OCI-LY3 (cell line): Measurements from ENCODE around the gene EWSR1.
"Not testable (repeated sequence)": the region's sequence is repeated elsewhere in the genome, so short reads cannot be mapped to it uniquely, and the experiment has no call there.

Source experiments
- H2AFZ ChIP-seq: fragments of 200-600, 300-600 bp; shearing (Covaris generic); 2 replicates; pipeline ENCODE4 v1.6.0; 2014; ENCODE audit warnings: antibody characterized with exemption, low read depth, low read length
- H3K27ac ChIP-seq: fragments of 200-600, 300-600 bp; sonication (generic); 2 replicates; pipeline ENCODE4 v1.5.1; 2014; ENCODE audit warnings: mild to moderate bottlenecking, low read length, moderate library complexity, mixed read lengths
- H3K27me3 ChIP-seq: fragments of 200-600, 300-600 bp; sonication (generic); 2 replicates; pipeline ENCODE4 v1.6.1; 2014; ENCODE audit warnings: low read depth, low read length, mixed read lengths
- H3K36me3 ChIP-seq: fragments of 200-600, 300-600 bp; sonication (generic); replicated peaks from 2 replicates; pipeline ENCODE3; 2014; ENCODE audit warnings: low read depth, low read length, mixed read lengths
- H3K4me1 ChIP-seq: fragments of 300-600, 200-600 bp; sonication (generic); 2 replicates; pipeline ENCODE4 v1.6.1; 2014; ENCODE audit warnings: low read length, mixed read lengths
- H3K4me2 ChIP-seq: fragments of 200-600, 300-600 bp; sonication (generic); 2 replicates; pipeline ENCODE4 v1.6.1; 2014; ENCODE audit warnings: low read length, mixed read lengths
- H3K4me3 ChIP-seq: fragments of 300-600, 200-600 bp; sonication (generic); 2 replicates; pipeline ENCODE4 v1.5.1; 2014; ENCODE audit warnings: antibody characterized with exemption, mild to moderate bottlenecking, low read length, moderate library complexity
- H3K79me2 ChIP-seq: fragments of 300-600, 200-600 bp; shearing (Covaris generic); 2 replicates; pipeline ENCODE4 v1.6.1; 2014; ENCODE audit warnings: mild to moderate bottlenecking, low read length, mixed read lengths
- H3K9ac ChIP-seq: fragments of 300-600, 200-600 bp; shearing (Covaris generic); 2 replicates; pipeline ENCODE4 v1.6.0; 2014; ENCODE audit warnings: mild to moderate bottlenecking, low read length, moderate library complexity
- H3K9me3 ChIP-seq: fragments of 200-600, 300-600 bp; shearing (Covaris generic); 2 replicates; pipeline ENCODE4 v1.6.1; 2014; ENCODE audit warnings: low read length, mixed read lengths; ENCODE audit not compliant: insufficient read depth
- H4K20me1 ChIP-seq: fragments of 200-600, 300-600 bp; sonication (generic); 2 replicates; pipeline ENCODE4 v1.6.1; 2016; ENCODE audit warnings: low read length, mixed read lengths; ENCODE audit not compliant: insufficient read depth
- EZH2phosphoT487 ChIP-seq: fragments of 200-600 bp; shearing (Covaris generic); IDR thresholded peaks from 2 replicates; pipeline ENCODE4 v1.6.1; 2018; ENCODE audit warnings: antibody characterized with exemption, mixed run types, low read depth
- TF ChIP-seq, protein P1 (sequence below): fragments of 200-600, 300-600 bp; sonication (generic); IDR thresholded peaks from 2 replicates; pipeline ENCODE4 v1.5.1; 2014; ENCODE audit warnings: antibody characterized with exemption, low read length, low read depth

EWSR1 gene

DNA sequence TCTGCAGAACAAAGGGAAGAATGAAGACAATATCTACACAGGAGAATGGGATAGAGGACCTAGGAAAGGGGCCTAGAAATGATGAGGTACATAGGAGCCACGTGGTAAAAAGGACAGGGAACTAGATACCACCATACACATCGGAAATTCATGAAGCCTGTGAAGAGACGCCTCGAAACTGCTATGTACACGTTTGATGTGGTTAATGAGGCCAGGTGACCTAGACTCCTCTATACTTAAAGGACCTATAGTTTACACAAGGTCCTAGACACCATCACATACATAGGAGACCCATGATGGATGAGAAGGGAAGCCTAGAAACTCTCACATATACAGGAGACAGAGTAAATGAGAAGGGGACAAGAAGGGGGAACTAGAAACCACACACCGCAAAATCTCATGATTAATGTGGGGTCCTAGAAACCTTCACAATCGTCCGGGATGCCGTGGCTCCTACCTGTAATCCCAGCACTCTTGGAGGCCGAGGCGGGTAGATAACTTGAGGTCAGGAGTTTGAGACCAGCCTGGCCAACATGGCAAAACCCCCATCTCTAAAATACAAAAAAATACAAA, 24.1 kb upstream of the EWSR1 start:
- H2AFZ ChIP-seq, result no peak overlapping the region
- no peak overlapping the region for H3K9ac ChIP-seq
- peaks cover 31% of the 10 kb centered on the region for H3K27me3 ChIP-seq
- no peak overlapping the region for H3K4me2 ChIP-seq
- TF ChIP-seq EZH2phosphoT487, result no peak
- TF ChIP-seq, protein P1, sequence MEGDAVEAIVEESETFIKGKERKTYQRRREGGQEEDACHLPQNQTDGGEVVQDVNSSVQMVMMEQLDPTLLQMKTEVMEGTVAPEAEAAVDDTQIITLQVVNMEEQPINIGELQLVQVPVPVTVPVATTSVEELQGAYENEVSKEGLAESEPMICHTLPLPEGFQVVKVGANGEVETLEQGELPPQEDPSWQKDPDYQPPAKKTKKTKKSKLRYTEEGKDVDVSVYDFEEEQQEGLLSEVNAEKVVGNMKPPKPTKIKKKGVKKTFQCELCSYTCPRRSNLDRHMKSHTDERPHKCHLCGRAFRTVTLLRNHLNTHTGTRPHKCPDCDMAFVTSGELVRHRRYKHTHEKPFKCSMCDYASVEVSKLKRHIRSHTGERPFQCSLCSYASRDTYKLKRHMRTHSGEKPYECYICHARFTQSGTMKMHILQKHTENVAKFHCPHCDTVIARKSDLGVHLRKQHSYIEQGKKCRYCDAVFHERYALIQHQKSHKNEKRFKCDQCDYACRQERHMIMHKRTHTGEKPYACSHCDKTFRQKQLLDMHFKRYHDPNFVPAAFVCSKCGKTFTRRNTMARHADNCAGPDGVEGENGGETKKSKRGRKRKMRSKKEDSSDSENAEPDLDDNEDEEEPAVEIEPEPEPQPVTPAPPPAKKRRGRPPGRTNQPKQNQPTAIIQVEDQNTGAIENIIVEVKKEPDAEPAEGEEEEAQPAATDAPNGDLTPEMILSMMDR, result no peak
- no peaks in the 10 kb centered on the region for H3K36me3 ChIP-seq
- peaks cover 9% of the 10 kb centered on the region; the same call in 1 of the 2 replicates for H3K9me3 ChIP-seq
- no peaks in the 10 kb centered on the region for H3K79me2 ChIP-seq
- H3K4me3 ChIP-seq, result no peak overlapping the region
- H4K20me1 ChIP-seq, result no peaks in the 10 kb centered on the region
- peaks cover 5% of the 10 kb centered on the region; the same call in 1 of the 2 replicates for H3K4me1 ChIP-seq
- H3K27ac ChIP-seq, result no peak overlapping the region

DNA sequence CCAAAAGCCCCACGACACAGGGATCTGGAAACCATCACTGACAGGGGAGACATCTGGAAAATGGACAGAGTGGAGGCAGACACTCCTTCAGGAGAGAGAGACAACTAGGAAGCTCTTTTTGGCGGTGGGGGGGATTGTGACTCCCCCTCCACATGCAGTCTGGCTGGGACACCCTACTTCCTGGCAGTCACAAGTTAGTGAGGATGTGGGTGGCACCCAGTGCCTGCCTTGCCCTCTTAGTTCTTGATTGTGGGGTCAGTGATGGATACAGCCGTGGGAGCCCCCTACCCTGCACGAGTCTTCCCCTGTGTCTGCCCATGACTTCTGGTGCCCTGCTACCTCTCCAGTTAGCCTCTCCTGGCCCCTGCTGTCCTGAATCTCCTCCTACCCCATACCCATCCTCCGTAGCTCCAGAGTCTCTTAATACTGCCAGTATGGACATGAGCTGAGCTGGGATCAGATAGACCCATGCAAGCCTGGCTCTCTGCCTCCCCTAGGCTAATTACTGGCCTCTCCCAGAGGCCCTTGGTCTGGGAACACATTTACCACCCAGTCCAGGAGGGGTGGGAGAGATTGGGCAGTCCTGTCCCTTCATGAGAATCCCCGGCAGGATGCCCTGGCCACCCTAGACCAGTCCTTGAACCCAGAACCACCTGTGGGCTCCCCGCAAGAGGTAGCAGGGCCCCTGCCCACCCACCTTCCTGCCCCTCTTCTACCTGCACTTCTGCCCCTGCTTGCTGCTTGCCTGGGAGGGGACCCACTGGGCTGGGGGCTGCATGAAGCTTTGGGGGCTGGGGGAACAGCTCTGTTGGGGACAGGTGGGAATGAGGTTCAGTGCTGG, 23.1 kb upstream of the EWSR1 start:
- no peaks in the 10 kb centered on the region for H4K20me1 ChIP-seq
- peak overlapping the region; percentile 4; the same call in 1 of the 2 replicates for H2AFZ ChIP-seq
- TF ChIP-seq, protein P1, result no peak
- TF ChIP-seq EZH2phosphoT487, result no peak
- H3K9me3 ChIP-seq, result 0 out of 2 replicates have a peak, but pooled peaks cover 9% of the 10 kb centered on the region
- H3K9ac ChIP-seq, result no peak overlapping the region
- H3K4me3 ChIP-seq, result no peak overlapping the region
- no peak overlapping the region for H3K27ac ChIP-seq
- H3K79me2 ChIP-seq, result no peaks in the 10 kb centered on the region
- peaks cover 31% of the 10 kb centered on the region for H3K27me3 ChIP-seq
- peaks cover 5% of the 10 kb centered on the region; the same call in 1 of the 2 replicates for H3K4me1 ChIP-seq
- no peak overlapping the region for H3K4me2 ChIP-seq
- no peaks in the 10 kb centered on the region for H3K36me3 ChIP-seq

DNA sequence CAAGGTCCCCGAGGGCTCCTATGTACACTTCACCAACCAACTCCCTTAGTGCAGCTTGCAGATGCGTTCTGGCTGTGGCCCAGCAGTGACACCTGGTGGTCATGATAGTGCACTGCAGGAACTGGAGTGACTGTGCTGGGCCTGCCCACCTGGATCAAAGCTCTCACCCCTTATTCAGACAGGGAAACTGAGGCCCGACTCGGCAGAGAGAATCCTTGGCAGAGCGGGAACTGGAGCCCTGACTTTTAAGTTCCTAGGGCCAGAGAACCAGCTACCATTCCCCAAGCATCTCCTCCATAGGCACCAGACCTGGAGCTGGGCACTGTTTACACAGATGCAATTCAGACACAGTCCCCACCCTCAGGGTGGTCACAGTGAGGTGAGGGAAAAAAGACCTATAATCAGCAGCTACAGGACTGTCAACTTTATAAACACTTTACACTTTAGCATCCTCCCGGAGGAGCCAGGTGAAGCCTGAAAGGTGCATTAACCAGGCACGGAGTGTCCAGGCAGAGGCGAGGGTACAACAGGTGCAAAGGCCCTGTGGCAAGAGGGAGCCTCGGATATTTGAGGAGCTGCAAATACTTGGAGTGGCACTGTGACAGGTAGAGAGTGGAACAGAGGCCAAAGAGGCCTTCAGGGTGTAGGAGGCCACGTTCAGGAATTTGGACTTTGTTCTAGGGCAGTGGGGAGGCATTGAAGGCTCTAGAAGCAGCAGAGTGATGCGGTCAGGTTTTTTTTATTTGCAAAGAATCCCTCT, 22.3 kb upstream of the EWSR1 start:
- Histone ChIP-seq H3K9ac (no peak overlapping the region), H3K4me2 (no peak overlapping the region)

DNA sequence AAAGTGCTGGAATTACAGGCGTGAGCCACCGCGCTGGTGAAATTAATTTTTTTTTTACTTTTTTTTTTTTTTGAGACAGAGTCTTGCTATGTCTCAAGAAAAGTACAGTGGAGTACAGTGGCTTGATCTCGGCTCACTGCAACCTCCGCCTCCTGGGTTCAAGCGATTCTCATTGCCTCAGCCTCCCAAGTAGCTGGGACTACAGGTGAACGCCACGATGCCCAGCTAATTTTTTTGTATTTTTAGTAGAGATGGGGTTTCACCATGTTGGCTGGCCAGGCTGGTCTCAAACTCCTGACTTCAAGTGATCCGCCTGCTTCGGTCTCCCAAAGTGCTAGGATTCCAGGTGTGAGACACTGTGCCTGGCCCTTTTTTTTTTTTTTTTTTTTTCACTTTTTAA, 20.2 kb upstream of the EWSR1 start:
- H2AFZ ChIP-seq, H3K36me3 ChIP-seq, H3K9ac ChIP-seq, H3K27ac ChIP-seq, H3K4me2 ChIP-seq, H3K4me3 ChIP-seq, H3K79me2 ChIP-seq, H4K20me1 ChIP-seq, H3K4me1 ChIP-seq, H3K9me3 ChIP-seq: not testable (repeated sequence)
- H3K27me3 ChIP-seq, result peaks cover 21% of the 10 kb centered on the region

More for the DNA sequence above, 22.3 kb upstream of the EWSR1 start:
- 0 out of 2 replicates have a peak, but pooled peaks cover 9% of the 10 kb centered on the region for H3K9me3 ChIP-seq
- 0 out of 2 replicates have a peak overlapping the region, but pooled peaks have one; percentile 4 for H2AFZ ChIP-seq
- no peak overlapping the region for H3K4me3 ChIP-seq
- H3K27ac ChIP-seq, result no peak overlapping the region
- H3K79me2 ChIP-seq, result no peaks in the 10 kb centered on the region
- peaks cover 34% of the 10 kb centered on the region for H3K27me3 ChIP-seq
- peaks cover 5% of the 10 kb centered on the region; the same call in 1 of the 2 replicates for H3K4me1 ChIP-seq
- no peaks in the 10 kb centered on the region for H3K36me3 ChIP-seq
- H4K20me1 ChIP-seq, result no peaks in the 10 kb centered on the region
- no peak for TF ChIP-seq EZH2phosphoT487
- TF ChIP-seq, protein P1, result peak; percentile 95
